ENCODE measurements around the gene SCYGR2. TPM values are rescaled to one million over a fixed set of nuclear protein-coding genes. Genes with fewer than 3 reads are reported as not detected.

The SCYGR2 gene
- total RNA-seq, 3 donors from 2014 or later, result not detected

- no peaks in the 10 kb centered on the region for H3K4me1 ChIP-seq (ENCODE audit: low read depth)
- TF ChIP-seq, protein P1, sequence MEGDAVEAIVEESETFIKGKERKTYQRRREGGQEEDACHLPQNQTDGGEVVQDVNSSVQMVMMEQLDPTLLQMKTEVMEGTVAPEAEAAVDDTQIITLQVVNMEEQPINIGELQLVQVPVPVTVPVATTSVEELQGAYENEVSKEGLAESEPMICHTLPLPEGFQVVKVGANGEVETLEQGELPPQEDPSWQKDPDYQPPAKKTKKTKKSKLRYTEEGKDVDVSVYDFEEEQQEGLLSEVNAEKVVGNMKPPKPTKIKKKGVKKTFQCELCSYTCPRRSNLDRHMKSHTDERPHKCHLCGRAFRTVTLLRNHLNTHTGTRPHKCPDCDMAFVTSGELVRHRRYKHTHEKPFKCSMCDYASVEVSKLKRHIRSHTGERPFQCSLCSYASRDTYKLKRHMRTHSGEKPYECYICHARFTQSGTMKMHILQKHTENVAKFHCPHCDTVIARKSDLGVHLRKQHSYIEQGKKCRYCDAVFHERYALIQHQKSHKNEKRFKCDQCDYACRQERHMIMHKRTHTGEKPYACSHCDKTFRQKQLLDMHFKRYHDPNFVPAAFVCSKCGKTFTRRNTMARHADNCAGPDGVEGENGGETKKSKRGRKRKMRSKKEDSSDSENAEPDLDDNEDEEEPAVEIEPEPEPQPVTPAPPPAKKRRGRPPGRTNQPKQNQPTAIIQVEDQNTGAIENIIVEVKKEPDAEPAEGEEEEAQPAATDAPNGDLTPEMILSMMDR (IDR thresholded peaks at IDR 0.05), result no peak
- no peak within 1 kb of the TSS for H3K4me3 ChIP-seq
- no peaks in the 10 kb centered on the region for H3K36me3 ChIP-seq (ENCODE audit: low read depth)
- intact Hi-C loops (cut with DNase I, micrococcal nuclease), result no loop called here
- no peaks in the 10 kb centered on the region for H3K9me3 ChIP-seq
- ATAC-seq (peak; percentile 27), DNase-seq (no peak)
Observed at GRCh38 chr2:227617316-227618230, 18.9 kb downstream of the SCYGR2 start, which contains the start of gene SCYGR4. Gene SCYGR4, plus strand, starts transcription at chr2:227617498. Its CDS starts 0 bp downstream, at chr2:227617498.

DNA sequence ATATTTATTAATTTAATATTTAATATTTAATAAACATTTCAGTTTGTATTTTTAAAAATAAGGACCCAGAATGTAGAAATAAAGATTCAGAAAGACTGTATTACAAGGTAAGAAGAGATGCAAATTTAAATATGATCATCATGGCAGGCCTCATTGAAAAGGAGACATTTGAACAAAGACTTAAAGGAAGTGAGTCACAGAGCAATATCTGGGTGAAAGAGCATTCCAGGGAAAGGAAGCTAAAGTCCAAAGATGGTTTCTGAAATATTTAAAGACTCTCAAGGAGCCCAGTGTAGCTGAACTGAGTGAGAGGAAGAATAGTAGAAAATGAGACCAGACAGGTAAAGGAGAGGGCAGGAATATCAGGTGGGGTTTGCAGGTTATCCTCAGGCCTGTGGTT, 24.5 kb downstream of the SCYGR2 start:
- Histone ChIP-seq H3K36me3 (ENCODE audit: low read depth) (no peaks in the 10 kb centered on the region), H3K9me3 (no peaks in the 10 kb centered on the region), H3K4me3 (no peak overlapping the region), H3K4me1 (ENCODE audit: low read depth) (no peaks in the 10 kb centered on the region)
- TF ChIP-seq, protein P1 (IDR thresholded peaks at IDR 0.05), result no peak
- peak; percentile 47 for ATAC-seq
- no peak for DNase-seq
- intact Hi-C loops (cut with DNase I, micrococcal nuclease), result no loop called here

- no peak for ATAC-seq
- H3K36me3 ChIP-seq (ENCODE audit: low read depth), result no peaks in the 10 kb centered on the region
- no peaks in the 10 kb centered on the region for H3K4me1 ChIP-seq (ENCODE audit: low read depth)
- intact Hi-C loops (cut with DNase I, micrococcal nuclease), result no loop called here
- no peaks in the 10 kb centered on the region for H3K9me3 ChIP-seq
- no peak overlapping the region for H3K4me3 ChIP-seq
- TF ChIP-seq, protein P1 (IDR thresholded peaks at IDR 0.05), result no peak
- no peak for DNase-seq
Observed at GRCh38 chr2:227625420-227625819, 26.7 kb downstream of the SCYGR2 start.

DNA sequence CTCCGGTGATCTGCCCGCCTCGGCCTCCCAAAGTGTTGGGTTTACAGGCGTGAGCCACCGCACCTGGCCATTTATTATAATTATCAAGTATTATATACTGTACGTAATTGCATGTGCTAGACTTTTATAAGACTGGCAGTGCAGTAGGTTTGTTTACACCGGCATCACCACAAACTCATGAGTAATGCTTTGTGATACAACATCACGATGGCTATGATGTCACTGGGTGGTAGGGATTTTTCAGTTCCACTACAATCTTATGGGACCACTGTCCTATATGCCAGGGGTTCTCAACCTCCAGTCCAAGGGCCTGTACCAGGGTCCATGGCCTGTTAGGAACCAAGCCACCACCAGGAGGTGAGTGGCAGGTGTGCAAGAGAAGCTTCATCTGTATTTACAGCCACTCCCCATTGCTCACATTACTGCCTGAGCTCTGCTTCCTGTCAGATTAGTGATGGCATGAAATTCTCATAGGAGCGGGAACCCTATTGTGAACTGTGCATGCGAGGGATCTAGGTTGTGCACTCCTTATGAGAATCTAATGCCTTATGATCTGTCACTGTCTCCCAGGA, 28.0 kb downstream of the SCYGR2 start:
- TF ChIP-seq, protein P1 (IDR thresholded peaks at IDR 0.05), result no peak

DNA sequence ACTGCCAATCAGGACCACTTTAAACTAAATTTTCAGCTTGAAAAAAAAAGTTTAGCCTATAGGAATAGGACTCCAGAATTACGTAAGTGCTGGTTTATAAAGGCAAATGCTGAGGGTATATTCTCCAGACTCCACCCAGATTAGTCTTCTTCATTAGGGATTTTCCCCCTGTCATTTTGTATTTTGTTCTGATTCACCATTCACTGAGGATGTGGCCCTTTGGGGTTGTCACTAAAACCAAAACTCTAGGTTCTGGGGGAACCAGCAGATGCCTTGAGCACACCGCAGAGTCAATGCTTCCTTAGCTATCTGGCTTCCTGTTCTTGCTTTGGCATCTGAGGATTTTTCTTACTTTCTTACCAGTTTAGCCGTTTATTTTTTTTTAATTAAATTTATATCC, 29.1 kb downstream of the SCYGR2 start:
- no peaks in the 10 kb centered on the region for H3K9me3 ChIP-seq
- intact Hi-C loops (cut with DNase I, micrococcal nuclease), result no loop called here
- TF ChIP-seq, protein P1 (IDR thresholded peaks at IDR 0.05), result no peak
- DNase-seq, result no peak
- no peaks in the 10 kb centered on the region for H3K36me3 ChIP-seq (ENCODE audit: low read depth)
- no peak overlapping the region for H3K4me3 ChIP-seq
- H3K4me1 ChIP-seq (ENCODE audit: low read depth), result no peaks in the 10 kb centered on the region
- ATAC-seq, result no peak

More for the DNA sequence above, 28.0 kb downstream of the SCYGR2 start:
- Histone ChIP-seq H3K36me3 (ENCODE audit: low read depth) (no peaks in the 10 kb centered on the region), H3K4me1 (ENCODE audit: low read depth) (no peaks in the 10 kb centered on the region), H3K9me3 (no peaks in the 10 kb centered on the region), H3K4me3 (no peak overlapping the region)
- intact Hi-C loops (cut with DNase I, micrococcal nuclease), result no loop called here
- no peak for ATAC-seq
- no peak for DNase-seq
